ENCODE data around the gene APCDD1. TPM values are rescaled to one million over a fixed set of nuclear protein-coding genes. Genes with fewer than 3 reads are reported as not detected.

The APCDD1 gene
- polyA plus RNA-seq, 1 of the 3 experiments (the other 2 are of a cell fraction), result 0.02 TPM

- no peak overlapping the region for H3K9ac ChIP-seq
- peaks cover 11% of the 10 kb centered on the region; the same call in 1 of the 2 replicates for H3K27me3 ChIP-seq (ENCODE audit: insufficient read depth)
- H3K4me3 ChIP-seq (ENCODE audit: low read depth in 2 of 2, low read length in 1 of 2), result no peak overlapping the region
- ChIA-PET CTCF (interaction anchor here (1.2 kb wide), 1 partner anchor 11 kb away, joined by 3 read pairs; no protein-coding TSS in a partner anchor), POLR2A (no interaction called here)
- no peak for DNase-seq
- H3K4me1 ChIP-seq (ENCODE audit: control insufficient read depth in 1 of 2, insufficient read depth in 2 of 2, low read depth in 1 of 2, low read length in 1 of 2), result no peaks in the 10 kb centered on the region; a peak in 2 of 4 replicates
- H2AFZ ChIP-seq (ENCODE audit: low read depth), result no peak overlapping the region
- TF ChIP-seq GABPA (IDR thresholded peaks at IDR 0.05; ENCODE audit: low read depth) (no peak), FOXM1 (IDR thresholded peaks at IDR 0.05; ENCODE audit: low read depth) (no peak), JUND (IDR thresholded peaks at IDR 0.05) (no peak), GATA2 (CRISPR knock-in tag; IDR thresholded peaks at IDR 0.05) (no peak)
- TF ChIP-seq, protein P1, sequence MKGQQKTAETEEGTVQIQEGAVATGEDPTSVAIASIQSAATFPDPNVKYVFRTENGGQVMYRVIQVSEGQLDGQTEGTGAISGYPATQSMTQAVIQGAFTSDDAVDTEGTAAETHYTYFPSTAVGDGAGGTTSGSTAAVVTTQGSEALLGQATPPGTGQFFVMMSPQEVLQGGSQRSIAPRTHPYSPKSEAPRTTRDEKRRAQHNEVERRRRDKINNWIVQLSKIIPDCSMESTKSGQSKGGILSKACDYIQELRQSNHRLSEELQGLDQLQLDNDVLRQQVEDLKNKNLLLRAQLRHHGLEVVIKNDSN (IDR thresholded peaks at IDR 0.05; ENCODE audit: borderline replicate concordance, low read depth), result no peak
- TF ChIP-seq, protein P2, sequence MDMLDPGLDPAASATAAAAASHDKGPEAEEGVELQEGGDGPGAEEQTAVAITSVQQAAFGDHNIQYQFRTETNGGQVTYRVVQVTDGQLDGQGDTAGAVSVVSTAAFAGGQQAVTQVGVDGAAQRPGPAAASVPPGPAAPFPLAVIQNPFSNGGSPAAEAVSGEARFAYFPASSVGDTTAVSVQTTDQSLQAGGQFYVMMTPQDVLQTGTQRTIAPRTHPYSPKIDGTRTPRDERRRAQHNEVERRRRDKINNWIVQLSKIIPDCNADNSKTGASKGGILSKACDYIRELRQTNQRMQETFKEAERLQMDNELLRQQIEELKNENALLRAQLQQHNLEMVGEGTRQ (IDR thresholded peaks at IDR 0.05; ENCODE audit: borderline replicate concordance, low read depth, low read length), result no peak
- H3K36me3 ChIP-seq (replicated peaks in 1 of 2; ENCODE audit: control insufficient read depth in 1 of 2, insufficient read depth in 2 of 2, low read length in 1 of 2), result no peaks in the 10 kb centered on the region
- H3K4me2 ChIP-seq, result no peak overlapping the region
- no peak overlapping the region for H3K27ac ChIP-seq (ENCODE audit: low read depth in 2 of 2, low read length in 1 of 2)
- no peaks in the 10 kb centered on the region for H3K79me2 ChIP-seq (ENCODE audit: insufficient read depth)
- H3K9me3 ChIP-seq, result no peaks in the 10 kb centered on the region
- 37% methylated on average over 2 of the region's 2 CpGs for WGBS (ENCODE audit: low lambda C conversion rate)
- H3K9me2 ChIP-seq, result no peaks in the 10 kb centered on the region
- H4K20me1 ChIP-seq (ENCODE audit: insufficient read depth), result no peaks in the 10 kb centered on the region
- H3F3A ChIP-seq (replicated peaks; ENCODE audit: insufficient read depth), result no peaks in the 10 kb centered on the region
Measured at GRCh38 chr18:10457767-10458166, 3.3 kb downstream of the APCDD1 start.

GRCh38 chr18:10458691-10459090, 4.3 kb downstream of the APCDD1 start:
- Histone ChIP-seq H3K9me2 (no peaks in the 10 kb centered on the region), H3K36me3 (replicated peaks in 1 of 2; ENCODE audit: control insufficient read depth in 1 of 2, insufficient read depth in 2 of 2, low read length in 1 of 2) (no peaks in the 10 kb centered on the region), H3K4me3 (ENCODE audit: low read depth in 2 of 2, low read length in 1 of 2) (no peak overlapping the region), H3K4me1 (ENCODE audit: control insufficient read depth in 1 of 2, insufficient read depth in 2 of 2, low read depth in 1 of 2, low read length in 1 of 2) (peaks cover 0 to 3% of the 10 kb centered on the region in 2 experiments; a peak in 2 of 4 replicates), H4K20me1 (ENCODE audit: insufficient read depth) (no peaks in the 10 kb centered on the region), H3K27ac (ENCODE audit: low read depth in 2 of 2, low read length in 1 of 2) (no peak overlapping the region), H3K79me2 (ENCODE audit: insufficient read depth) (no peaks in the 10 kb centered on the region), H3K4me2 (no peak overlapping the region), H3K9ac (no peak overlapping the region), H2AFZ (ENCODE audit: low read depth) (no peak overlapping the region), H3K27me3 (ENCODE audit: insufficient read depth) (peaks cover 11% of the 10 kb centered on the region; the same call in 1 of the 2 replicates), H3F3A (replicated peaks; ENCODE audit: insufficient read depth) (no peaks in the 10 kb centered on the region), H3K9me3 (no peaks in the 10 kb centered on the region)
- WGBS (ENCODE audit: low lambda C conversion rate), result 58% methylated on average over 5 of the region's 5 CpGs
- POLR2A ChIA-PET, result no interaction called here
- CTCF ChIA-PET, result no interaction called here
- TF ChIP-seq MXI1 (IDR thresholded peaks at IDR 0.05; ENCODE audit: low read depth, low read length), result no peak
- TF ChIP-seq, protein P3, sequence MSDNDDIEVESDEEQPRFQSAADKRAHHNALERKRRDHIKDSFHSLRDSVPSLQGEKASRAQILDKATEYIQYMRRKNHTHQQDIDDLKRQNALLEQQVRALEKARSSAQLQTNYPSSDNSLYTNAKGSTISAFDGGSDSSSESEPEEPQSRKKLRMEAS (IDR thresholded peaks at IDR 0.05; ENCODE audit: low read depth), result no peak
- TF ChIP-seq FOXJ3 (CRISPR knock-in tag; IDR thresholded peaks at IDR 0.05), result no peak
- TF ChIP-seq EZH2phosphoT487 (IDR thresholded peaks at IDR 0.05; ENCODE audit: borderline replicate concordance, low read depth), result no peak
- TF ChIP-seq CTCF (IDR thresholded peaks at IDR 0.05), result no peak
- TF ChIP-seq FOSL2 (IDR thresholded peaks at IDR 0.05; ENCODE audit: borderline replicate concordance, low read depth), result no peak
- no peak for TF ChIP-seq RFX5 (IDR thresholded peaks at IDR 0.05; ENCODE audit: low read length)
- TF ChIP-seq, protein P2 (IDR thresholded peaks at IDR 0.05; ENCODE audit: borderline replicate concordance, low read depth, low read length), result no peak
- TF ChIP-seq NFIC (IDR thresholded peaks at IDR 0.05; ENCODE audit: borderline replicate concordance), result no peak
- no peak for TF ChIP-seq GATA2 (CRISPR knock-in tag; IDR thresholded peaks at IDR 0.05)
- no peak for TF ChIP-seq REST (IDR thresholded peaks at IDR 0.05; ENCODE audit: low read depth, low read length)
- TF ChIP-seq POLR2AphosphoS5 (IDR thresholded peaks at IDR 0.05; ENCODE audit: low read depth, low read length), result no peak
- no peak for TF ChIP-seq NRF1 (IDR thresholded peaks at IDR 0.05; ENCODE audit: low read depth, low read length)
- TF ChIP-seq TAF1 (IDR thresholded peaks at IDR 0.05; ENCODE audit: borderline replicate concordance, low read depth, low read length), result no peak
- no peak for TF ChIP-seq YY1 (IDR thresholded peaks at IDR 0.05; ENCODE audit: low read depth)
- TF ChIP-seq RCOR1 (IDR thresholded peaks at IDR 0.05; ENCODE audit: low read length), result no peak
- no peak for DNase-seq
